HepG2 (cell line): ENCODE measurements around the gene KLHL12. TPM values are rescaled to one million over a fixed set of nuclear protein-coding genes. Genes with fewer than 3 reads are reported as not detected.

Source experiments
- ARNTL ChIP-seq: sonication (generic); formaldehyde crosslinking; IDR thresholded peaks from 2 replicates; pipeline ENCODE4 v1.4.0; 2020; ENCODE audit warnings: mild to moderate bottlenecking, missing genetic modification reagents
- CHCHD3 ChIP-seq: sonication (generic); formaldehyde crosslinking; IDR thresholded peaks from 2 replicates; pipeline ENCODE4 v1.8.0; 2022; ENCODE audit warnings: mild to moderate bottlenecking, missing genetic modification reagents, moderate library complexity
- MED8 ChIP-seq: sonication (generic); formaldehyde crosslinking; IDR thresholded peaks from 2 replicates; pipeline ENCODE4 v1.8.1; 2023; ENCODE audit warnings: mild to moderate bottlenecking, missing genetic modification reagents; ENCODE audit not compliant: insufficient replicate concordance
- PHF5A ChIP-seq: IDR thresholded peaks from one replicate; pipeline ENCODE4 v1.6.1; 2018; ENCODE audit warnings: low read depth, missing genetic modification reagents; ENCODE audit not compliant: unreplicated experiment
- SAP130 ChIP-seq: IDR thresholded peaks from 2 replicates; pipeline ENCODE4 v1.6.1; 2016; ENCODE audit warnings: low read depth
- SNAPC4 ChIP-seq: sonication (generic); formaldehyde crosslinking; IDR thresholded peaks from 2 replicates; pipeline ENCODE4 v1.4.0; 2020; ENCODE audit warnings: mild to moderate bottlenecking, missing genetic modification reagents
- SP1 ChIP-seq, 2 experiments: fragments of 450-650 bp in 1 of 2; sonication (generic) in 1 of 2; formaldehyde crosslinking in 1 of 2; IDR thresholded peaks; 2 replicates each; pipeline versions ENCODE4 v1.4.0 to v1.6.1; 2016 to 2020; ENCODE audit warnings: missing genetic modification reagents in 1 of 2
- SRSF1 ChIP-seq: fragments of 200-400 bp; formaldehyde crosslinking; optimal IDR thresholded peaks from 2 replicates; pipeline ENCODE3; 2017; ENCODE audit warnings: mild to moderate bottlenecking, low read depth, low read length, moderate library complexity
- U2AF1 ChIP-seq: fragments of 200-400 bp; formaldehyde crosslinking; optimal IDR thresholded peaks from 2 replicates; pipeline ENCODE3; 2017; ENCODE audit warnings: mild to moderate bottlenecking, low read depth, low read length
- ZBTB25 ChIP-seq: IDR thresholded peaks from 2 replicates; pipeline ENCODE4 v1.6.1; 2018; ENCODE audit warnings: missing genetic modification reagents
- ZFP36L1 ChIP-seq: sonication (generic); formaldehyde crosslinking; IDR thresholded peaks from 2 replicates; pipeline ENCODE4 v1.8.0; 2022; ENCODE audit warnings: mild to moderate bottlenecking, missing genetic modification reagents, moderate library complexity
- ZNF549 ChIP-seq: sonication (generic); formaldehyde crosslinking; IDR thresholded peaks from 2 replicates; pipeline ENCODE4 v1.5.0; 2020; ENCODE audit warnings: missing genetic modification reagents
- ZNF609 ChIP-seq: sonication (generic); formaldehyde crosslinking; IDR thresholded peaks from 2 replicates; pipeline ENCODE4 v1.4.0; 2020; ENCODE audit warnings: mild to moderate bottlenecking, missing genetic modification reagents, borderline replicate concordance
- ZNF737 ChIP-seq: sonication (generic); formaldehyde crosslinking; IDR thresholded peaks from 2 replicates; pipeline ENCODE4 v1.5.0; 2020; ENCODE audit warnings: missing genetic modification reagents, mild to moderate bottlenecking, borderline replicate concordance
- ZNF773 ChIP-seq: sonication (generic); formaldehyde crosslinking; IDR thresholded peaks from 2 replicates; pipeline ENCODE4 v1.4.0; 2020; ENCODE audit warnings: missing genetic modification reagents, borderline replicate concordance
- polyA plus RNA-seq, 8 experiments: library from polyadenylated mRNA; depleted of rRNA in 3 of 8; stranded (reverse) in 7 of 8; unstranded in 1 of 8; fragments of >200 nt; fragmentation: Illumina TruSeq in 4 of 8; extraction: Trizol in 4 of 8; gene quantifications; 2 replicates each; pipeline versions ENCODE4 v1.2.1 to v1.2.3, GENCODE V29; 2011 to 2016; ENCODE audit warnings: low read depth in 4 of 8, missing spikeins in 1 of 8, mixed read lengths in 1 of 8; ENCODE audit not compliant: insufficient read depth in 1 of 8
- total RNA-seq, 5 experiments: library from RNA; depleted of rRNA; stranded (reverse); fragments of >200 nt; fragmentation: Illumina TruSeq; extraction: Trizol; gene quantifications; 2 replicates each; pipeline ENCODE4 v1.2.3, GENCODE V29; 2016; ENCODE audit warnings: low read depth in 1 of 5

KLHL12 gene
- total and polyA plus RNA-seq, 2 of the 13 experiments (the other 11 are each of a cell fraction or from before 2014, with no cell fraction given), result 19.2 to 25.2 TPM

- TF ChIP-seq MED8 (CRISPR knock-in tag), result no peak
- no peak for TF ChIP-seq PHF5A (CRISPR knock-in tag)
- TF ChIP-seq SP1 (IDR thresholded peaks at IDR 0.05), result no peak
- TF ChIP-seq SP1 (CRISPR knock-in tag; IDR thresholded peaks at IDR 0.05), result peak; percentile 66
- TF ChIP-seq U2AF1, result no peak
- TF ChIP-seq ZNF609 (CRISPR knock-in tag), result no peak
- no peak for TF ChIP-seq ZNF549 (CRISPR knock-in tag)
- peak; percentile 36 for TF ChIP-seq SRSF1
- no peak for TF ChIP-seq ZNF773 (CRISPR knock-in tag)
- 0 out of 2 replicates have a peak, but pooled peaks have one; percentile 43 for TF ChIP-seq ZFP36L1 (CRISPR knock-in tag)
- no peak for TF ChIP-seq ZBTB25 (CRISPR knock-in tag)
- no peak for TF ChIP-seq CHCHD3 (CRISPR knock-in tag)
- no peak for TF ChIP-seq ZNF737 (CRISPR knock-in tag)
- TF ChIP-seq SAP130 (CRISPR knock-in tag), result peak; percentile 68; the same call in 1 of the 2 replicates
- TF ChIP-seq SNAPC4 (CRISPR knock-in tag), result no peak
- TF ChIP-seq ARNTL (CRISPR knock-in tag), result peak; percentile 27; the same call in 1 of the 2 replicates
These were observed 30.9 kb upstream of the KLHL12 start, which contains the start of gene ADIPOR1 (continued) for GRCh38 chr1:202957733-202958543.
